ENCODE data around the gene MRTO4. TPM values are rescaled to one million over a fixed set of nuclear protein-coding genes. Genes with fewer than 3 reads are reported as not detected.

Gene MRTO4
- total RNA-seq, 4 donors from 2014 or later: 16.0 to 19.5 (median 17.5) TPM

DNA sequence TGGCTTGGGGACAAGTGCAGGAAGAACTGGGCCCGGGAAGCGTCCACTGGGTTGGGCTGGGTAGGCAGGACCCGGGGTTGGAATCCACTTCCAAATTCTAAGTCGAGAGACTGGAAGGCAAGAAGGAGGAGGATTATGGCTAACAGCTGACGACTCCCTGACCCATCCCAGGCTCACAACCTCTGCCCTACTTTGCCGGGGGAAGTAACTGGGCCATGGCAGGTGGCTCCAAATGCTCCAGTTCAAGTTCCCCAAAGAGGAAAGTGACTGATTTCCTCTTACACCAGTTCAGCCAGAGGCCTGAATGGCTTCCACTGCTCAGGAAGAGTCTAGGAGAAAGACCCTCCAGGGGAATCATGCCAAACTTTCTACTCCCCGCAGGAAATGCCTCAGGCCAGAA, 11.7 kb upstream of the MRTO4 start:
- intact Hi-C loops (cut with DNase I): no loop called here
- Histone ChIP-seq H3K36me3 (peaks cover 61 to 74% of the 10 kb centered on the region in 2 donors), H3K27ac (no peak overlapping the region)

DNA sequence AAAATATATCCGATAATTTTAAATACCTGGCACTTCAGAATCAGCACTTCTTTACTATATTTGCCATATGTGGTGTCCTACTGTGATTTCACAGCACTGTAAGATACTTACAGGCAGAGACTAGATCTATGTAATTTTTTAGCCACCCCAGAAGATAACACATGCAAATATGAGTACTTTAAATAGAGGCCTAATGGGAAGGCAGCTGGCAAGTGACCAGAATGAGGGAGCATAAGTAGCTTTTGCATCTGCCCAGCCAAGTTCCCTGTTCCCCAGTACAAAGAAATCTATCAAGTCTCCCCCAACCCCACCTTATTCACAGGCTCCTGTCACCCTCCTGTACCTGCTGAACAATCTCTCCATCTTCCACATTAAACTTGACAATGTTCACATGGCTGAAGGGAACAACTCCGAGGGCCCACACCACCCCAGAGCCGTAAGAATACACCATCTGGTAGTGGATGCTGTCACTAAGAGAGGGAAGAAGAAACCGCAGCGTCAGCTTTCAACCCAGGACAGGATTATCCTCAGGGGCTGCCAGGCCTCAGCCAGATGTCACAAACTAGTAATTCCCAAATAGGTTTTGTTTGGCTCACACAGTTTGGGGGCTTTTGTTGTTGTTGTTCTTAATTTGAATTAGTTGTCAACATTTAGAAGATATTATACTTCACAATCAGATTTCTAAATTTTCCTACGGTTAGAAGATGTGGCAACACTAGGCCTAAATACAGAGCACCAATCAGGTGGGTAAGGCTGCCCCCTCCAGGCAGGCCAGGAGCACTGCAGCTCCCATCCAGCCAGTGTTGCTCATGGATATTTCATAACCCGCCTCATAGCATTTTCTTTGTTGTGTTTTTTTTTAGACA, 10.7 kb upstream of the MRTO4 start:
- peak; percentile 31 to 55 for DNase-seq
- Histone ChIP-seq H3K4me1 (no peaks in the 10 kb centered on the region), H3K9me3 (no peaks in the 10 kb centered on the region), H3K4me3 (replicated peaks in 1 of 3) (no peak overlapping the region), H3K27me3 (no peaks in the 10 kb centered on the region), H3K27ac (no peak overlapping the region), H3K36me3 (peaks cover 61 to 71% of the 10 kb centered on the region in 2 donors)
- 78 to 83% methylated on average over 7 of the region's 7 CpGs for WGBS, 2 donors
- TF ChIP-seq, protein P1, sequence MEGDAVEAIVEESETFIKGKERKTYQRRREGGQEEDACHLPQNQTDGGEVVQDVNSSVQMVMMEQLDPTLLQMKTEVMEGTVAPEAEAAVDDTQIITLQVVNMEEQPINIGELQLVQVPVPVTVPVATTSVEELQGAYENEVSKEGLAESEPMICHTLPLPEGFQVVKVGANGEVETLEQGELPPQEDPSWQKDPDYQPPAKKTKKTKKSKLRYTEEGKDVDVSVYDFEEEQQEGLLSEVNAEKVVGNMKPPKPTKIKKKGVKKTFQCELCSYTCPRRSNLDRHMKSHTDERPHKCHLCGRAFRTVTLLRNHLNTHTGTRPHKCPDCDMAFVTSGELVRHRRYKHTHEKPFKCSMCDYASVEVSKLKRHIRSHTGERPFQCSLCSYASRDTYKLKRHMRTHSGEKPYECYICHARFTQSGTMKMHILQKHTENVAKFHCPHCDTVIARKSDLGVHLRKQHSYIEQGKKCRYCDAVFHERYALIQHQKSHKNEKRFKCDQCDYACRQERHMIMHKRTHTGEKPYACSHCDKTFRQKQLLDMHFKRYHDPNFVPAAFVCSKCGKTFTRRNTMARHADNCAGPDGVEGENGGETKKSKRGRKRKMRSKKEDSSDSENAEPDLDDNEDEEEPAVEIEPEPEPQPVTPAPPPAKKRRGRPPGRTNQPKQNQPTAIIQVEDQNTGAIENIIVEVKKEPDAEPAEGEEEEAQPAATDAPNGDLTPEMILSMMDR (IDR thresholded peaks at IDR 0.05): peak; percentile 67 to 93 (median 82)
- TF ChIP-seq POLR2A (IDR thresholded peaks at IDR 0.05): no peak
- intact Hi-C loops (cut with DNase I): no loop called here

More for the DNA sequence above, 11.7 kb upstream of the MRTO4 start:
- no peak overlapping the region for H3K4me3 ChIP-seq (replicated peaks in 1 of 3)
- DNase-seq: no peak
- TF ChIP-seq, protein P1 (IDR thresholded peaks at IDR 0.05): no peak
- no peak for TF ChIP-seq POLR2A (IDR thresholded peaks at IDR 0.05)
- 90 to 99% methylated on average over 7 of the region's 7 CpGs for WGBS, 2 donors
- H3K27me3 ChIP-seq: no peaks in the 10 kb centered on the region
- H3K9me3 ChIP-seq: no peaks in the 10 kb centered on the region
- no peaks in the 10 kb centered on the region for H3K4me1 ChIP-seq

DNA sequence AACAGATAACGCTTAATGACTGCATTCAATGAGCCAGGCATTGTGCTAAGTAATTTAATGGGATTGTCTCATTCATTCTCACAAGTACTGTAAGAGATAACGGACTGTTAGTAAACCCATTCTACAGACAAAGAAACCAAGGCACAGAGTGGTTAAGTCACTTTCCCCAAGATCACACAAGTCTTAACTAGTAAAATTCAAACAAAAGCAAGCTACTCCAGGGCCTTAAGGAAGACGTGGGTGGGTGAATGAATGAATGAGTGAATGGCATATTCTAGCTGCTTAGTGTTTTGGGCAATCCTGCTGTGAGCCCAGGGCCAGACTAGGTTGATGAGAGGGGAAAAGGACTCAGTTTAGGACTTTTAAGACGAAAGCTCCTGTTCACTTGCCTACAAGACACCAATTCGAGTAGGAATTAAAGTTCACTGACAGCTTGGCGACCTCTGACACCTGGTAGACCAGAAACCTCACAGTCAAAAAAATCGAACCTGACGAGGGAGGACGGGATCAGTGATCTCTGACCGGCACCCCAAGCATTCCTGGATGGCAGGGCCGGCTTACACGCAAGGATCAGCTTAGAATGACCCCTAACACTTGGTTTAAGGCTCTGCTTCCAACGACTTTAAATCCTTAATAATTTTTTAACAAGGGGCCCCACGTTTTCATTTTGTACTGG, 838 bp upstream of the MRTO4 start:
- Histone ChIP-seq H3K4me3 (replicated peaks in 1 of 3) (peak overlapping the region; percentile 78 to 99 (median 82)), H3K27me3 (no peaks in the 10 kb centered on the region), H3K27ac (peak overlapping the region in 1 of 3 donors; percentile 88), H3K9me3 (no peaks in the 10 kb centered on the region), H3K4me1 (peaks cover 18 to 21% of the 10 kb centered on the region in 2 donors), H3K36me3 (no peaks in the 10 kb centered on the region)
- intact Hi-C loops (cut with DNase I): loop anchor here (10.0 kb wide), 1 partner anchor 404 kb away; no protein-coding TSS in a partner anchor
- 10 to 13% methylated on average over 14 of the region's 14 CpGs for WGBS, 2 donors
- TF ChIP-seq, protein P1 (IDR thresholded peaks at IDR 0.05): no peak
- TF ChIP-seq POLR2A (IDR thresholded peaks at IDR 0.05): no peak
- no peak for DNase-seq

DNA sequence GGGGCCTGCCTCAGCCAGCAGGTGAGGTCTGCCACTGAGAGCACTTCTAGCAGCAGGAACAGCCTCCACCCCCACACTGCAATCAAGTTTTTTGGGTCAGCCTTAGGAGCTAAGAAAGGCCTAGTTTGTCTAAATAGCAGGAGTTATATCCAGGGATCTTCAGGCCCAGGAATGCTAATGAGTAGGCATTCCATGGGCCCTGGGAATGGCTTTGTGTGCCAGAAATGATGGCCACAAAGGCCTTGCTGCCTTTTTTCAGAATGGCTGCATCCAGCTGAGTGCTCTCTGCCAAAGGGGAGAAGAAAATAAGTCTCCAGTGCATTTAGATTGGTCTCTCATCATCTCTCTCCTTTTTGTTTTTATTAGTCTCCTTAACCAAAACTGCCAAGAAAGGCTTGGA, 2.8 kb downstream of the MRTO4 start:
- H3K4me1 ChIP-seq: peaks cover 18 to 21% of the 10 kb centered on the region in 2 donors
- intact Hi-C loops (cut with DNase I): loop anchor here (10.0 kb wide), 1 partner anchor 400 kb away; no protein-coding TSS in a partner anchor

More for the DNA sequence above, 2.8 kb downstream of the MRTO4 start:
- Histone ChIP-seq H3K36me3 (peaks cover 23 to 25% of the 10 kb centered on the region in 2 donors), H3K9me3 (no peaks in the 10 kb centered on the region), H3K27me3 (no peaks in the 10 kb centered on the region), H3K27ac (no peak overlapping the region), H3K4me3 (replicated peaks in 1 of 3) (no peak overlapping the region)
- DNase-seq: no peak
- TF ChIP-seq, protein P1 (IDR thresholded peaks at IDR 0.05): no peak
- TF ChIP-seq POLR2A (IDR thresholded peaks at IDR 0.05): no peak
